COLO668 (cell line): ENCODE measurements around the gene KCTD21.

Experiments
- DNase-seq: peaks from one replicate; lab custom pipeline; 2025; ENCODE audit not compliant: unreplicated experiment; lab: John Stamatoyannopoulos, UW

KCTD21 gene

GRCh38 chr11:78147807-78148206, 40.6 kb downstream of the KCTD21 start:
- peak; percentile 56 for DNase-seq

GRCh38 chr11:78145511-78146025, 42.9 kb downstream of the KCTD21 start:
- DNase-seq: no peak

- DNase-seq: no peak
Observed at GRCh38 chr11:78140392-78141077, 47.9 kb downstream of the KCTD21 start.

GRCh38 chr11:78139422-78140391, 48.7 kb downstream of the KCTD21 start, which contains the start of gene ALG8:
ALG8 (minus strand) TSS chr11:78139626; CDS start chr11:78139588, 38 bp downstream.
- peak; percentile 95 for DNase-seq

- peak; percentile 7 for DNase-seq
Observed at GRCh38 chr11:78138694-78139421, 49.6 kb downstream of the KCTD21 start.

- no peak for DNase-seq
Observed at GRCh38 chr11:78138291-78138690, 50.1 kb downstream of the KCTD21 start.

GRCh38 chr11:78132475-78132874, 56.0 kb downstream of the KCTD21 start:
- DNase-seq: no peak

GRCh38 chr11:78131956-78132355, 56.5 kb downstream of the KCTD21 start:
- no peak for DNase-seq

- DNase-seq: no peak
Observed at GRCh38 chr11:78127403-78127802, 61.0 kb downstream of the KCTD21 start.
